22Rv1 (cell line): ENCODE data around the gene CHERP.

ENCODE experiments used
- H3K27ac ChIP-seq: fragments of 450-650 bp; 2 replicates; pipeline ENCODE4 v1.5.1; 2017
- CTCF ChIP-seq: fragments of 450-650 bp; IDR thresholded peaks from 2 replicates; pipeline ENCODE4 v1.5.1; 2017; ENCODE audit warnings: mild to moderate bottlenecking
- ZFX ChIP-seq: fragments of 450-650 bp; IDR thresholded peaks from 2 replicates; pipeline ENCODE4 v1.6.1; 2017; ENCODE audit warnings: antibody characterized with exemption, borderline replicate concordance

CHERP gene

GRCh38 chr19:16581971-16582343 lies 39.7 kb upstream of the CHERP start:
- TF ChIP-seq ZFX (no peak), CTCF (no peak)
- no peak overlapping the region for H3K27ac ChIP-seq

- H3K27ac ChIP-seq, result no peak overlapping the region; the same call in 1 of the 2 replicates
Measured at GRCh38 chr19:16581145-16581970, 39.1 kb upstream of the CHERP start.

GRCh38 chr19:16579381-16579780 lies 37.1 kb upstream of the CHERP start:
- H3K27ac ChIP-seq, result no peak overlapping the region
- no peak for TF ChIP-seq CTCF
- no peak for TF ChIP-seq ZFX

More at GRCh38 chr19:16581145-16581970, 39.1 kb upstream of the CHERP start:
- TF ChIP-seq ZFX (no peak), CTCF (no peak)

GRCh38 chr19:16577531-16577985 lies 35.3 kb upstream of the CHERP start:
- TF ChIP-seq ZFX, result no peak
- no peak for TF ChIP-seq CTCF
- H3K27ac ChIP-seq, result no peak overlapping the region

- H3K27ac ChIP-seq, result no peak overlapping the region
- TF ChIP-seq CTCF (no peak), ZFX (no peak)
Measured at GRCh38 chr19:16576690-16577530, 34.7 kb upstream of the CHERP start.

- H3K27ac ChIP-seq, result no peak overlapping the region
- TF ChIP-seq ZFX (no peak), CTCF (no peak)
Measured at GRCh38 chr19:16575861-16576689, 33.8 kb upstream of the CHERP start.
